ENCODE data around the gene TLE2.
"Not testable (repeated sequence)": the region's sequence is repeated elsewhere in the genome, so short reads cannot be mapped to it uniquely, and the experiment has no call there.

The TLE2 gene

GRCh38 chr19:3013263-3013725, 15.8 kb downstream of the TLE2 start:
- no peak for TF ChIP-seq CTCF (conservative IDR thresholded peaks at IDR 0.05; ENCODE audit: control insufficient read depth, insufficient read depth, low read depth, low read length)
- no peak overlapping the region for H3K4me3 ChIP-seq (ENCODE audit: control insufficient read depth, low read depth, low read length)
- no peak for DNase-seq (ENCODE audit: low read depth)

GRCh38 chr19:3012621-3013262, 16.3 kb downstream of the TLE2 start:
- DNase-seq (ENCODE audit: low read depth): no peak
- TF ChIP-seq CTCF (conservative IDR thresholded peaks at IDR 0.05; ENCODE audit: control insufficient read depth, insufficient read depth, low read depth, low read length): no peak
- no peak overlapping the region for H3K4me3 ChIP-seq (ENCODE audit: control insufficient read depth, low read depth, low read length)

- not testable (repeated sequence) for DNase-seq (ENCODE audit: low read depth)
Measured at GRCh38 chr19:3012059-3012458, 17.0 kb downstream of the TLE2 start.

GRCh38 chr19:3010871-3011270, 18.2 kb downstream of the TLE2 start:
- no peak overlapping the region for H3K4me3 ChIP-seq (ENCODE audit: control insufficient read depth, low read depth, low read length)
- no peak for DNase-seq (ENCODE audit: low read depth)
- TF ChIP-seq CTCF (conservative IDR thresholded peaks at IDR 0.05; ENCODE audit: control insufficient read depth, insufficient read depth, low read depth, low read length): no peak

More at GRCh38 chr19:3012059-3012458, 17.0 kb downstream of the TLE2 start:
- not testable (repeated sequence) for H3K4me3 ChIP-seq (ENCODE audit: control insufficient read depth, low read depth, low read length)

- TF ChIP-seq CTCF (conservative IDR thresholded peaks at IDR 0.05; ENCODE audit: control insufficient read depth, insufficient read depth, low read depth, low read length): no peak
- DNase-seq (ENCODE audit: low read depth): no peak
- H3K4me3 ChIP-seq (ENCODE audit: control insufficient read depth, low read depth, low read length): no peak overlapping the region
Measured at GRCh38 chr19:3008994-3009393, 20.1 kb downstream of the TLE2 start.

- no peak for TF ChIP-seq CTCF (conservative IDR thresholded peaks at IDR 0.05; ENCODE audit: control insufficient read depth, insufficient read depth, low read depth, low read length)
- no peak overlapping the region for H3K4me3 ChIP-seq (ENCODE audit: control insufficient read depth, low read depth, low read length)
- DNase-seq (ENCODE audit: low read depth): no peak
Measured at GRCh38 chr19:3007975-3008374, 21.1 kb downstream of the TLE2 start.

GRCh38 chr19:3006075-3006767, 22.9 kb downstream of the TLE2 start:
- no peak for DNase-seq (ENCODE audit: low read depth)
- TF ChIP-seq CTCF (conservative IDR thresholded peaks at IDR 0.05; ENCODE audit: control insufficient read depth, insufficient read depth, low read depth, low read length): no peak

More at GRCh38 chr19:3006075-3006767, 22.9 kb downstream of the TLE2 start:
- no peak overlapping the region for H3K4me3 ChIP-seq (ENCODE audit: control insufficient read depth, low read depth, low read length)

All from fibroblast of mammary gland (primary cell).